HG03575 (cell line): Measurements from ENCODE around the gene LMO7.
A peak's percentile ranks its signal among the peaks of the same experiment; 100 is the strongest.

ENCODE experiments used
- ATAC-seq: cut with Tn5 transposase; IDR thresholded peaks from one replicate; pipeline ENCODE4 v1.9.1; 2021; ENCODE audit not compliant: unreplicated experiment, insufficient number of reproducible peaks, low FRiP score; ENCODE audit errors: extremely low read depth

Gene LMO7

GRCh38 chr13:75855847-75856246 is 219.7 kb downstream of the LMO7 start:
- no peak for ATAC-seq

- ATAC-seq: no peak
These were observed 221.2 kb downstream of the LMO7 start for GRCh38 chr13:75857291-75857690.

GRCh38 chr13:75860935-75861334 is 224.8 kb downstream of the LMO7 start:
- no peak for ATAC-seq

GRCh38 chr13:75861786-75862185 is 225.7 kb downstream of the LMO7 start:
- no peak for ATAC-seq

GRCh38 chr13:75864718-75865117 is 228.6 kb downstream of the LMO7 start:
- no peak for ATAC-seq

- no peak for ATAC-seq
These were observed 231.4 kb downstream of the LMO7 start for GRCh38 chr13:75867379-75868117.

GRCh38 chr13:75869981-75870380 is 233.9 kb downstream of the LMO7 start:
- ATAC-seq: no peak

GRCh38 chr13:75870397-75870903 is 234.3 kb downstream of the LMO7 start:
- no peak for ATAC-seq

GRCh38 chr13:75871059-75871458 is 234.9 kb downstream of the LMO7 start:
- no peak for ATAC-seq

- ATAC-seq: no peak
These were observed 236.8 kb downstream of the LMO7 start for GRCh38 chr13:75872980-75873379.

- no peak for ATAC-seq
These were observed 237.4 kb downstream of the LMO7 start for GRCh38 chr13:75873494-75873893.

GRCh38 chr13:75875450-75875849 is 239.3 kb downstream of the LMO7 start:
- ATAC-seq: no peak

- ATAC-seq: peak; percentile 87
These were observed 240.3 kb downstream of the LMO7 start for GRCh38 chr13:75876142-75877050.

- no peak for ATAC-seq
These were observed 240.9 kb downstream of the LMO7 start for GRCh38 chr13:75877071-75877470.

- no peak for ATAC-seq
These were observed 243.5 kb downstream of the LMO7 start for GRCh38 chr13:75879656-75880055.

- ATAC-seq: no peak
These were observed 245.1 kb downstream of the LMO7 start for GRCh38 chr13:75881109-75881775.

GRCh38 chr13:75882261-75882660 is 246.1 kb downstream of the LMO7 start:
- ATAC-seq: no peak

- no peak for ATAC-seq
These were observed 253.3 kb downstream of the LMO7 start for GRCh38 chr13:75889427-75889826.

GRCh38 chr13:75895168-75895567 is 259.0 kb downstream of the LMO7 start:
- no peak for ATAC-seq
